Activated CD8-positive, alpha-beta memory T cell treated with anti-CD3 and anti-CD28 coated beads, Interleukin-2, amount 50 U/mL, for 48 hours (primary cell): ENCODE data around the gene MRGPRF.

ENCODE experiments used
- DNase-seq: peaks from one replicate; pipeline ENCODE4 v3.0.0-alpha.2; 2020

The MRGPRF gene

GRCh38 chr11:69013009-69013951 is at the start of gene MRGPRF:
Gene MRGPRF, minus strand, starts transcription at chr11:69013246. Its CDS starts 3,345 bp downstream, at chr11:69009901.
- no peak for DNase-seq

- no peak for DNase-seq
Measured at GRCh38 chr11:69062169-69062855, 49.3 kb upstream of the MRGPRF start.

- no peak for DNase-seq
Measured at GRCh38 chr11:69061713-69062053, 48.6 kb upstream of the MRGPRF start.

GRCh38 chr11:69060806-69061712 is 48.0 kb upstream of the MRGPRF start:
- no peak for DNase-seq

GRCh38 chr11:69059985-69060384 is 46.9 kb upstream of the MRGPRF start:
- no peak for DNase-seq

- no peak for DNase-seq
Measured at GRCh38 chr11:69059429-69059828, 46.4 kb upstream of the MRGPRF start.

- no peak for DNase-seq
Measured at GRCh38 chr11:69058511-69059270, 45.6 kb upstream of the MRGPRF start.

- no peak for DNase-seq
Measured at GRCh38 chr11:69057801-69058200, 44.8 kb upstream of the MRGPRF start.

GRCh38 chr11:69057236-69057635 is 44.2 kb upstream of the MRGPRF start:
- no peak for DNase-seq

- DNase-seq, result no peak
Measured at GRCh38 chr11:69055598-69056516, 42.8 kb upstream of the MRGPRF start.

- no peak for DNase-seq
Measured at GRCh38 chr11:69055212-69055586, 42.2 kb upstream of the MRGPRF start.

- no peak for DNase-seq
Measured at GRCh38 chr11:69054397-69055211, 41.6 kb upstream of the MRGPRF start.

GRCh38 chr11:69053546-69054396 is 40.7 kb upstream of the MRGPRF start:
- DNase-seq, result no peak

- DNase-seq, result no peak
Measured at GRCh38 chr11:69053169-69053477, 40.1 kb upstream of the MRGPRF start.

GRCh38 chr11:69052343-69053168 is 39.5 kb upstream of the MRGPRF start:
- DNase-seq, result no peak

- DNase-seq, result no peak
Measured at GRCh38 chr11:69051381-69052342, 38.6 kb upstream of the MRGPRF start.
